IgD-negative memory B cell (primary cell): ENCODE data around the gene LRBA. TPM values are rescaled to one million over a fixed set of nuclear protein-coding genes. Genes with fewer than 3 reads are reported as not detected.
A peak's percentile ranks its signal among the peaks of the same experiment; 100 is the strongest.

Source experiments
- H3K27ac Mint-ChIP-seq, 3 donors: one replicate each; pipeline ENCODE4 v1.8.0; 2020 to 2022; ENCODE audit warnings: mild to moderate bottlenecking in 3 of 3, mixed read lengths in 3 of 3, moderate library complexity in 1 of 3
- H3K27me3 Mint-ChIP-seq: one replicate; pipeline ENCODE4 v1.8.0; 2021; ENCODE audit warnings: mixed read lengths
- H3K36me3 Mint-ChIP-seq: one replicate; pipeline ENCODE4 v1.8.0; 2020; ENCODE audit warnings: mild to moderate bottlenecking, mixed read lengths
- H3K4me1 Mint-ChIP-seq, 3 donors: one replicate each; pipeline ENCODE4 v1.8.0; 2020 to 2022; ENCODE audit warnings: mixed read lengths in 3 of 3, mild to moderate bottlenecking in 1 of 3
- H3K4me3 Mint-ChIP-seq, 4 donors: one replicate each; pipeline ENCODE4 v1.8.0; 2020 to 2022; ENCODE audit warnings: mild to moderate bottlenecking in 4 of 4, mixed read lengths in 4 of 4, moderate library complexity in 3 of 4
- H3K9me3 Mint-ChIP-seq, 3 donors: one replicate each; pipeline ENCODE4 v1.8.0; 2020 to 2021; ENCODE audit warnings: mixed read lengths in 3 of 3, mild to moderate bottlenecking in 1 of 3
- polyA plus RNA-seq: library from polyadenylated mRNA; unstranded; fragments of 300-500 nt; fragmentation: Illumina TruSeq; gene quantifications from one replicate; pipeline ENCODE4 v1.2.3, GENCODE V29; 2021

The LRBA gene
- polyA plus RNA-seq, 1 donor from 2014 or later: 15.3 TPM

- no peak overlapping the region for H3K4me3 Mint-ChIP-seq
- H3K27me3 Mint-ChIP-seq: no peaks in the 10 kb centered on the region
- H3K4me1 Mint-ChIP-seq: no peaks in the 10 kb centered on the region
- H3K27ac Mint-ChIP-seq: no peak overlapping the region
- H3K36me3 Mint-ChIP-seq: peaks cover 5% of the 10 kb centered on the region
- no peaks in the 10 kb centered on the region for H3K9me3 Mint-ChIP-seq
Observed at GRCh38 chr4:150308824-150309472, 706.1 kb downstream of the LRBA start.

- Mint-ChIP-seq H3K36me3 (peaks cover 3% of the 10 kb centered on the region), H3K27ac (peak overlapping the region in 1 of 3 donors; percentile 43), H3K9me3 (no peaks in the 10 kb centered on the region), H3K4me1 (no peaks in the 10 kb centered on the region), H3K27me3 (no peaks in the 10 kb centered on the region), H3K4me3 (no peak overlapping the region)
Observed at GRCh38 chr4:150306719-150307118, 708.4 kb downstream of the LRBA start.

- Mint-ChIP-seq H3K27me3 (no peaks in the 10 kb centered on the region), H3K9me3 (no peaks in the 10 kb centered on the region), H3K4me1 (no peaks in the 10 kb centered on the region), H3K27ac (no peak overlapping the region), H3K36me3 (peaks cover 7% of the 10 kb centered on the region), H3K4me3 (no peak overlapping the region)
Observed at GRCh38 chr4:150305995-150306394, 709.1 kb downstream of the LRBA start.

GRCh38 chr4:150302553-150302952 is 712.5 kb downstream of the LRBA start:
- no peak overlapping the region for H3K27ac Mint-ChIP-seq
- peaks cover 5% of the 10 kb centered on the region for H3K36me3 Mint-ChIP-seq

GRCh38 chr4:150299816-150300215 is 715.3 kb downstream of the LRBA start:
- H3K27me3 Mint-ChIP-seq: no peaks in the 10 kb centered on the region
- no peak overlapping the region for H3K4me3 Mint-ChIP-seq
- no peaks in the 10 kb centered on the region for H3K9me3 Mint-ChIP-seq
- H3K36me3 Mint-ChIP-seq: peaks cover 5% of the 10 kb centered on the region
- H3K27ac Mint-ChIP-seq: no peak overlapping the region
- no peaks in the 10 kb centered on the region for H3K4me1 Mint-ChIP-seq

More at GRCh38 chr4:150302553-150302952, 712.5 kb downstream of the LRBA start:
- H3K4me1 Mint-ChIP-seq: no peaks in the 10 kb centered on the region
- no peaks in the 10 kb centered on the region for H3K9me3 Mint-ChIP-seq
- H3K27me3 Mint-ChIP-seq: no peaks in the 10 kb centered on the region
- H3K4me3 Mint-ChIP-seq: no peak overlapping the region

GRCh38 chr4:150297861-150298474 is 717.1 kb downstream of the LRBA start:
- peaks cover 0 to 6% (median 0%) of the 10 kb centered on the region in 3 donors for H3K9me3 Mint-ChIP-seq
- H3K27me3 Mint-ChIP-seq: no peaks in the 10 kb centered on the region
- peaks cover 4% of the 10 kb centered on the region for H3K36me3 Mint-ChIP-seq
- H3K4me3 Mint-ChIP-seq: no peak overlapping the region
- H3K27ac Mint-ChIP-seq: no peak overlapping the region
- H3K4me1 Mint-ChIP-seq: no peaks in the 10 kb centered on the region

GRCh38 chr4:150289881-150290280 is 725.2 kb downstream of the LRBA start:
- H3K4me1 Mint-ChIP-seq: no peaks in the 10 kb centered on the region
- peaks cover 7% of the 10 kb centered on the region for H3K36me3 Mint-ChIP-seq
- H3K27ac Mint-ChIP-seq: no peak overlapping the region
- no peaks in the 10 kb centered on the region for H3K27me3 Mint-ChIP-seq
- H3K9me3 Mint-ChIP-seq: peaks cover 0 to 11% (median 0%) of the 10 kb centered on the region in 3 donors
- no peak overlapping the region for H3K4me3 Mint-ChIP-seq

GRCh38 chr4:150289198-150289597 is 725.9 kb downstream of the LRBA start:
- no peaks in the 10 kb centered on the region for H3K27me3 Mint-ChIP-seq
- H3K36me3 Mint-ChIP-seq: peaks cover 7% of the 10 kb centered on the region
- no peak overlapping the region for H3K27ac Mint-ChIP-seq
- peaks cover 0 to 11% (median 0%) of the 10 kb centered on the region in 3 donors for H3K9me3 Mint-ChIP-seq
- H3K4me3 Mint-ChIP-seq: no peak overlapping the region
- H3K4me1 Mint-ChIP-seq: no peaks in the 10 kb centered on the region

- H3K27me3 Mint-ChIP-seq: no peaks in the 10 kb centered on the region
- no peaks in the 10 kb centered on the region for H3K9me3 Mint-ChIP-seq
- peak overlapping the region in 1 of 3 donors; percentile 67 for H3K27ac Mint-ChIP-seq
- no peak overlapping the region for H3K4me3 Mint-ChIP-seq
- H3K36me3 Mint-ChIP-seq: peaks cover 6% of the 10 kb centered on the region
- peaks cover 0 to 3% (median 0%) of the 10 kb centered on the region in 3 donors for H3K4me1 Mint-ChIP-seq
Observed at GRCh38 chr4:150286656-150287055, 728.4 kb downstream of the LRBA start.

GRCh38 chr4:150283689-150284088 is 731.4 kb downstream of the LRBA start:
- peaks cover 16% of the 10 kb centered on the region for H3K36me3 Mint-ChIP-seq
- H3K27me3 Mint-ChIP-seq: no peaks in the 10 kb centered on the region
- no peak overlapping the region for H3K4me3 Mint-ChIP-seq
- peaks cover 0 to 3% (median 0%) of the 10 kb centered on the region in 3 donors for H3K4me1 Mint-ChIP-seq
- no peak overlapping the region for H3K27ac Mint-ChIP-seq
- no peaks in the 10 kb centered on the region for H3K9me3 Mint-ChIP-seq

- H3K9me3 Mint-ChIP-seq: peaks cover 0 to 2% (median 2%) of the 10 kb centered on the region in 3 donors
Observed at GRCh38 chr4:150280975-150281374, 734.1 kb downstream of the LRBA start.

GRCh38 chr4:150280081-150280895 is 734.8 kb downstream of the LRBA start:
- Mint-ChIP-seq H3K27ac (peak overlapping the region in 2 of 3 donors; percentile 62 to 68), H3K36me3 (peaks cover 26% of the 10 kb centered on the region), H3K9me3 (peaks cover 0 to 2% (median 2%) of the 10 kb centered on the region in 3 donors), H3K27me3 (no peaks in the 10 kb centered on the region), H3K4me1 (peaks cover 0 to 3% (median 0%) of the 10 kb centered on the region in 3 donors), H3K4me3 (no peak overlapping the region)

More at GRCh38 chr4:150280975-150281374, 734.1 kb downstream of the LRBA start:
- H3K27me3 Mint-ChIP-seq: no peaks in the 10 kb centered on the region
- H3K27ac Mint-ChIP-seq: no peak overlapping the region
- peaks cover 0 to 3% (median 0%) of the 10 kb centered on the region in 3 donors for H3K4me1 Mint-ChIP-seq
- H3K36me3 Mint-ChIP-seq: peaks cover 25% of the 10 kb centered on the region
- no peak overlapping the region for H3K4me3 Mint-ChIP-seq

GRCh38 chr4:150278206-150278605 is 736.9 kb downstream of the LRBA start:
- Mint-ChIP-seq H3K4me1 (no peaks in the 10 kb centered on the region), H3K9me3 (peaks cover 0 to 2% (median 2%) of the 10 kb centered on the region in 3 donors), H3K36me3 (peaks cover 30% of the 10 kb centered on the region), H3K4me3 (no peak overlapping the region), H3K27me3 (no peaks in the 10 kb centered on the region), H3K27ac (no peak overlapping the region)

GRCh38 chr4:150268444-150268843 is 746.6 kb downstream of the LRBA start:
- Mint-ChIP-seq H3K9me3 (no peaks in the 10 kb centered on the region), H3K27me3 (no peaks in the 10 kb centered on the region), H3K4me3 (no peak overlapping the region), H3K4me1 (no peaks in the 10 kb centered on the region), H3K27ac (no peak overlapping the region), H3K36me3 (peaks cover 23% of the 10 kb centered on the region)

- H3K9me3 Mint-ChIP-seq: no peaks in the 10 kb centered on the region
Observed at GRCh38 chr4:150265806-150266205, 749.3 kb downstream of the LRBA start.

More at GRCh38 chr4:150265806-150266205, 749.3 kb downstream of the LRBA start:
- Mint-ChIP-seq H3K27me3 (no peaks in the 10 kb centered on the region), H3K4me1 (no peaks in the 10 kb centered on the region), H3K4me3 (no peak overlapping the region), H3K27ac (no peak overlapping the region), H3K36me3 (peaks cover 18% of the 10 kb centered on the region)
